ENCODE results near the gene MLEC.

Gene MLEC

GRCh38 chr12:120677765-120678473, 9.0 kb upstream of the MLEC start:
- no peak for TF ChIP-seq FOXM1 (IDR thresholded peaks at IDR 0.05; ENCODE audit: borderline replicate concordance, low read depth)
- TF ChIP-seq EGR1 (IDR thresholded peaks at IDR 0.05) = no peak
- TF ChIP-seq CEBPB (IDR thresholded peaks at IDR 0.05) = no peak
- TF ChIP-seq TAF1 (IDR thresholded peaks at IDR 0.05; ENCODE audit: low read depth) = no peak
- TF ChIP-seq EP300 (IDR thresholded peaks at IDR 0.05; ENCODE audit: borderline replicate concordance) = no peak
- TF ChIP-seq CREB1 (IDR thresholded peaks at IDR 0.05; ENCODE audit: low read depth) = no peak
- TF ChIP-seq NFIC (IDR thresholded peaks at IDR 0.05) = no peak
- TF ChIP-seq USF1 (IDR thresholded peaks at IDR 0.05) = no peak
- no peak for TF ChIP-seq ZBTB7A (IDR thresholded peaks at IDR 0.05; ENCODE audit: low read depth)
- TF ChIP-seq YY1 (IDR thresholded peaks at IDR 0.05; ENCODE audit: low read depth) = no peak
- no peak for TF ChIP-seq RAD21 (IDR thresholded peaks at IDR 0.05; ENCODE audit: low read depth)
- TF ChIP-seq REST (IDR thresholded peaks at IDR 0.05; ENCODE audit: low read depth) = no peak
- TF ChIP-seq MAX (IDR thresholded peaks at IDR 0.05) = no peak
- no peak for TF ChIP-seq TEAD4 (IDR thresholded peaks at IDR 0.05)

- TF ChIP-seq FOXM1 (IDR thresholded peaks at IDR 0.05; ENCODE audit: borderline replicate concordance, low read depth) (no peak), EP300 (IDR thresholded peaks at IDR 0.05; ENCODE audit: borderline replicate concordance) (no peak), RAD21 (IDR thresholded peaks at IDR 0.05; ENCODE audit: low read depth) (no peak), TEAD4 (IDR thresholded peaks at IDR 0.05) (no peak), TCF12 (IDR thresholded peaks at IDR 0.05; ENCODE audit: low read depth) (no peak), CEBPB (IDR thresholded peaks at IDR 0.05) (no peak), MAX (IDR thresholded peaks at IDR 0.05) (no peak)
These were observed 8.4 kb upstream of the MLEC start for GRCh38 chr12:120678572-120678971.

- TF ChIP-seq EP300 (IDR thresholded peaks at IDR 0.05; ENCODE audit: borderline replicate concordance) (no peak), EGR1 (IDR thresholded peaks at IDR 0.05) (no peak), CREB1 (IDR thresholded peaks at IDR 0.05; ENCODE audit: low read depth) (no peak), CEBPB (IDR thresholded peaks at IDR 0.05) (no peak), FOXM1 (IDR thresholded peaks at IDR 0.05; ENCODE audit: borderline replicate concordance, low read depth) (no peak), TCF12 (IDR thresholded peaks at IDR 0.05; ENCODE audit: low read depth) (no peak), NFIC (IDR thresholded peaks at IDR 0.05) (no peak), RAD21 (IDR thresholded peaks at IDR 0.05; ENCODE audit: low read depth) (no peak), YY1 (IDR thresholded peaks at IDR 0.05; ENCODE audit: low read depth) (no peak), REST (IDR thresholded peaks at IDR 0.05; ENCODE audit: low read depth) (no peak), TAF1 (IDR thresholded peaks at IDR 0.05; ENCODE audit: low read depth) (no peak), TEAD4 (IDR thresholded peaks at IDR 0.05) (no peak), USF1 (IDR thresholded peaks at IDR 0.05) (no peak), MAX (IDR thresholded peaks at IDR 0.05) (no peak), ZBTB7A (IDR thresholded peaks at IDR 0.05; ENCODE audit: low read depth) (no peak)
These were observed 6.7 kb upstream of the MLEC start for GRCh38 chr12:120680165-120680738.

GRCh38 chr12:120684523-120684932, 2.4 kb upstream of the MLEC start:
- TF ChIP-seq EP300 (IDR thresholded peaks at IDR 0.05; ENCODE audit: borderline replicate concordance) (no peak), TAF1 (IDR thresholded peaks at IDR 0.05; ENCODE audit: low read depth) (no peak), RAD21 (IDR thresholded peaks at IDR 0.05; ENCODE audit: low read depth) (no peak), TEAD4 (IDR thresholded peaks at IDR 0.05) (no peak), YY1 (IDR thresholded peaks at IDR 0.05; ENCODE audit: low read depth) (no peak), EGR1 (IDR thresholded peaks at IDR 0.05) (no peak), CREB1 (IDR thresholded peaks at IDR 0.05; ENCODE audit: low read depth) (no peak), USF1 (IDR thresholded peaks at IDR 0.05) (no peak), FOXM1 (IDR thresholded peaks at IDR 0.05; ENCODE audit: borderline replicate concordance, low read depth) (no peak), TCF12 (IDR thresholded peaks at IDR 0.05; ENCODE audit: low read depth) (no peak), REST (IDR thresholded peaks at IDR 0.05; ENCODE audit: low read depth) (no peak), ZBTB7A (IDR thresholded peaks at IDR 0.05; ENCODE audit: low read depth) (no peak), MAX (IDR thresholded peaks at IDR 0.05) (no peak), NFIC (IDR thresholded peaks at IDR 0.05) (no peak), CEBPB (IDR thresholded peaks at IDR 0.05) (no peak)
